Gastroesophageal sphincter (tissue), 4 donors: ENCODE results near the gene TSPEAR. TPM values are rescaled to one million over a fixed set of nuclear protein-coding genes. Genes with fewer than 3 reads are reported as not detected.
"Not testable (repeated sequence)": the region's sequence is repeated elsewhere in the genome, so short reads cannot be mapped to it uniquely, and the experiment has no call there.

Source experiments
- ATAC-seq: fragments of 150-250 bp; one replicate; pipeline ENCODE4 v1.9.1; 2016; ENCODE audit warnings: mild to moderate bottlenecking, moderate library complexity
- H3K27ac ChIP-seq, 4 donors: fragments of 200-600 bp; sonication (generic) in 3 of 4; 1 replicate in 3 of 4; 2 replicates in 1 of 4; pipeline ENCODE4 v1.5.1; 2016 to 2019
- H3K27me3 ChIP-seq: fragments of 200-600 bp; sonication (generic); one replicate; pipeline ENCODE4 v1.5.1; 2019
- H3K36me3 ChIP-seq, 2 donors: fragments of 200-600 bp; sonication (generic); one replicate each; pipeline ENCODE4 v1.5.1; 2019; ENCODE audit warnings: control low read depth in 1 of 2
- H3K4me1 ChIP-seq, 3 donors: fragments of 200-600 bp; sonication (generic); 1 replicate in 2 of 3; 2 replicates in 1 of 3; pipeline ENCODE4 v1.5.1; 2016 to 2019; ENCODE audit warnings: control low read depth in 2 of 3
- H3K4me3 ChIP-seq, 2 donors: fragments of 200-600 bp; sonication (generic); one replicate each; pipeline ENCODE4 v1.5.1; 2019; ENCODE audit warnings: mild to moderate bottlenecking in 1 of 2, moderate library complexity in 1 of 2
- H3K9me3 ChIP-seq, 3 donors: fragments of 200-600 bp; sonication (generic); one replicate each; pipeline ENCODE4 v1.5.1; 2017 to 2019; ENCODE audit warnings: control low read depth in 2 of 3
- CTCF ChIP-seq, 4 experiments: fragments of 200-600 bp in 2 of 4; fragments of 450-650 bp in 2 of 4; sonication (generic) in 1 of 4; IDR thresholded peaks; one replicate each; pipeline ENCODE4 v1.5.1; 2017 to 2019; ENCODE audit warnings: antibody characterized with exemption in 4 of 4, mild to moderate bottlenecking in 2 of 4, moderate library complexity in 2 of 4
- EP300 ChIP-seq: sonication (generic); formaldehyde crosslinking; IDR thresholded peaks from one replicate; pipeline ENCODE4 v1.6.1; 2017; ENCODE audit warnings: antibody characterized with exemption, mild to moderate bottlenecking
- POLR2A ChIP-seq, 2 donors: fragments of 450-650 bp; IDR thresholded peaks; one replicate each; pipeline ENCODE4 v1.6.1; 2017; ENCODE audit warnings: antibody characterized with exemption in 2 of 2, mild to moderate bottlenecking in 2 of 2, moderate library complexity in 1 of 2
- POLR2AphosphoS5 ChIP-seq: sonication (generic); formaldehyde crosslinking; IDR thresholded peaks from one replicate; pipeline ENCODE4 v1.6.1; 2017; ENCODE audit warnings: antibody characterized with exemption
- WGBS, 2 donors: methylation state at CpG; one replicate each; pipeline ENCODE4 v1.1.5; 2018; ENCODE audit warnings: low coverage in 1 of 2; 5-methylcytosine and 5-hydroxymethylcytosine counted together
- total RNA-seq, 4 donors: library from RNA; depleted of rRNA; stranded (reverse); fragments of >200 nt; gene quantifications; one replicate each; pipeline ENCODE4 v1.1.0, GENCODE V29; 2016

The TSPEAR gene
- total RNA-seq, 4 donors from 2014 or later = not detected

- Histone ChIP-seq H3K36me3 (no peaks in the 10 kb centered on the region), H3K4me3 (no peak overlapping the region), H3K4me1 (peaks cover 0 to 9% (median 5%) of the 10 kb centered on the region in 3 donors), H3K9me3 (no peaks in the 10 kb centered on the region), H3K27ac (no peak overlapping the region), H3K27me3 (peaks cover 78% of the 10 kb centered on the region)
- 83% methylated on average over 6 of the region's 26 CpGs; no CpG with 5 or more reads in 1 of the 2 donors for WGBS, 2 donors
- TF ChIP-seq EP300 = no peak
- no peak for TF ChIP-seq CTCF (IDR thresholded peaks at IDR 0.05)
- no peak for ATAC-seq
These were observed 203.5 kb downstream of the TSPEAR start for GRCh38 chr21:44507673-44508425.

GRCh38 chr21:44506279-44507255, 204.8 kb downstream of the TSPEAR start:
- Histone ChIP-seq H3K9me3 (no peaks in the 10 kb centered on the region), H3K27me3 (peaks cover 81% of the 10 kb centered on the region), H3K4me3 (no peak overlapping the region), H3K4me1 (peaks cover 0 to 9% (median 5%) of the 10 kb centered on the region in 3 donors), H3K36me3 (no peaks in the 10 kb centered on the region), H3K27ac (no peak overlapping the region)
- ATAC-seq = no peak
- no peak for TF ChIP-seq EP300
- no peak for TF ChIP-seq POLR2A (IDR thresholded peaks at IDR 0.05)
- TF ChIP-seq CTCF (IDR thresholded peaks at IDR 0.05) = no peak
- TF ChIP-seq POLR2AphosphoS5 = no peak
- 60 to 77% methylated on average over 9 to 18 of the region's 44 CpGs for WGBS, 2 donors

GRCh38 chr21:44505673-44506278, 205.6 kb downstream of the TSPEAR start:
- no peaks in the 10 kb centered on the region for H3K36me3 ChIP-seq

GRCh38 chr21:44503901-44504399, 207.4 kb downstream of the TSPEAR start:
- Histone ChIP-seq H3K27ac (no peak overlapping the region), H3K4me3 (no peak overlapping the region), H3K9me3 (no peaks in the 10 kb centered on the region), H3K36me3 (no peaks in the 10 kb centered on the region), H3K27me3 (peaks cover 74% of the 10 kb centered on the region), H3K4me1 (no peaks in the 10 kb centered on the region)
- ATAC-seq = no peak
- 66 to 68% methylated on average over 8 to 9 of the region's 20 CpGs for WGBS, 2 donors
- TF ChIP-seq POLR2A (IDR thresholded peaks at IDR 0.05) (no peak), EP300 (no peak), CTCF (IDR thresholded peaks at IDR 0.05) (no peak), POLR2AphosphoS5 (no peak)

More at GRCh38 chr21:44505673-44506278, 205.6 kb downstream of the TSPEAR start:
- no peak for TF ChIP-seq POLR2AphosphoS5
- no peak for TF ChIP-seq POLR2A (IDR thresholded peaks at IDR 0.05)
- TF ChIP-seq EP300 = no peak
- no peak for TF ChIP-seq CTCF (IDR thresholded peaks at IDR 0.05)
- H3K4me1 ChIP-seq = peaks cover 0 to 8% (median 5%) of the 10 kb centered on the region in 3 donors
- WGBS, 2 donors = 68% methylated on average over 12 of the region's 16 CpGs; no CpG with 5 or more reads in 1 of the 2 donors
- no peak for ATAC-seq
- no peak overlapping the region for H3K4me3 ChIP-seq
- no peak overlapping the region for H3K27ac ChIP-seq
- H3K9me3 ChIP-seq = no peaks in the 10 kb centered on the region
- peaks cover 77% of the 10 kb centered on the region for H3K27me3 ChIP-seq

- not testable (repeated sequence) for H3K36me3 ChIP-seq, ATAC-seq, H3K27ac ChIP-seq, H3K4me3 ChIP-seq, H3K9me3 ChIP-seq, H3K4me1 ChIP-seq
- H3K27me3 ChIP-seq = peaks cover 74% of the 10 kb centered on the region
- WGBS, 2 donors = 62 to 69% methylated on average over 19 of the region's 44 CpGs
These were observed 208.1 kb downstream of the TSPEAR start for GRCh38 chr21:44503006-44503889.
